ENCODE results near the gene IGF2BP1.
"Not testable (repeated sequence)": the region's sequence is repeated elsewhere in the genome, so short reads cannot be mapped to it uniquely, and the experiment has no call there.

Gene IGF2BP1

GRCh38 chr17:49074851-49075540 lies 77.8 kb downstream of the IGF2BP1 start:
- no peak for FAIRE-seq
- TF ChIP-seq CTCF (IDR thresholded peaks at IDR 0.05; ENCODE audit: insufficient read depth, missing control alignments), result no peak
- DNase-seq (ENCODE audit: insufficient read length, low spot score), result no peak

GRCh38 chr17:49076573-49077384 lies 79.6 kb downstream of the IGF2BP1 start:
- DNase-seq (ENCODE audit: insufficient read length, low spot score) (no peak), FAIRE-seq (no peak)
- TF ChIP-seq CTCF (IDR thresholded peaks at IDR 0.05; ENCODE audit: insufficient read depth, missing control alignments), result no peak

- DNase-seq (ENCODE audit: insufficient read length, low spot score) (no peak), FAIRE-seq (no peak)
- TF ChIP-seq CTCF (IDR thresholded peaks at IDR 0.05; ENCODE audit: insufficient read depth, missing control alignments), result no peak
Measured at GRCh38 chr17:49078248-49078647, 81.1 kb downstream of the IGF2BP1 start.

- TF ChIP-seq CTCF (IDR thresholded peaks at IDR 0.05; ENCODE audit: insufficient read depth, missing control alignments), result no peak
- FAIRE-seq, result no peak
- DNase-seq (ENCODE audit: insufficient read length, low spot score), result no peak
Measured at GRCh38 chr17:49079840-49080663, 82.9 kb downstream of the IGF2BP1 start.

- DNase-seq (ENCODE audit: insufficient read length, low spot score) (no peak), FAIRE-seq (no peak)
- TF ChIP-seq CTCF (IDR thresholded peaks at IDR 0.05; ENCODE audit: insufficient read depth, missing control alignments), result no peak
Measured at GRCh38 chr17:49082231-49082630, 85.0 kb downstream of the IGF2BP1 start.

GRCh38 chr17:49085046-49085445 lies 87.9 kb downstream of the IGF2BP1 start:
- not testable (repeated sequence) for DNase-seq (ENCODE audit: insufficient read length, low spot score); FAIRE-seq

- no peak for TF ChIP-seq CTCF (IDR thresholded peaks at IDR 0.05; ENCODE audit: insufficient read depth, missing control alignments)
- no peak for FAIRE-seq
- DNase-seq (ENCODE audit: insufficient read length, low spot score), result no peak
Measured at GRCh38 chr17:49085565-49086315, 88.6 kb downstream of the IGF2BP1 start.
